Osteoblast (primary cell): Measurements from ENCODE around the gene CCND1. TPM values are rescaled to one million over a fixed set of nuclear protein-coding genes. Genes with fewer than 3 reads are reported as not detected.

Source experiments
- DNase-seq: peaks from one replicate; pipeline ENCODE4 v3.0.0; 2011; ENCODE audit warnings: low spot score, mixed read lengths; ENCODE audit not compliant: insufficient read length; ENCODE audit errors: missing footprints
- H2AFZ ChIP-seq: 2 replicates; pipeline ENCODE4 v1.6.0; 2011; ENCODE audit warnings: mild to moderate bottlenecking, low read length
- H3K27ac ChIP-seq: 2 replicates; pipeline ENCODE4 v1.5.1; 2011; ENCODE audit warnings: mild to moderate bottlenecking, low read depth, low read length, moderate library complexity
- H3K27me3 ChIP-seq: 2 replicates; pipeline ENCODE4 v1.6.0; 2012; ENCODE audit warnings: mild to moderate bottlenecking, control low read depth, inconsistent platforms, low read length, moderate library complexity; ENCODE audit not compliant: insufficient read depth
- H3K36me3 ChIP-seq: 2 replicates; pipeline ENCODE4 v1.5.1; 2011; ENCODE audit warnings: mild to moderate bottlenecking, low read length, control low read depth, moderate library complexity; ENCODE audit not compliant: insufficient read depth
- H3K4me1 ChIP-seq: 2 replicates; pipeline ENCODE4 v1.5.1; 2011; ENCODE audit warnings: mild to moderate bottlenecking, low read length, control low read depth, moderate library complexity; ENCODE audit not compliant: insufficient read depth
- H3K4me2 ChIP-seq: 2 replicates; pipeline ENCODE4 v1.6.0; 2011; ENCODE audit warnings: mild to moderate bottlenecking, low read length; ENCODE audit not compliant: insufficient read depth
- H3K4me3 ChIP-seq: fragments of 200-600 bp; sonication (generic); 3 replicates; pipeline ENCODE4 v1.5.1; 2012; ENCODE audit warnings: mild to moderate bottlenecking, low read length, inconsistent platforms; ENCODE audit not compliant: insufficient read depth
- H3K79me2 ChIP-seq: 2 replicates; pipeline ENCODE4 v1.6.0; 2012; ENCODE audit warnings: mild to moderate bottlenecking, low read length, control low read depth, inconsistent platforms; ENCODE audit not compliant: insufficient read depth
- H3K9me3 ChIP-seq: 2 replicates; pipeline ENCODE4 v1.5.1; 2011; ENCODE audit warnings: low read depth, low read length, control low read depth
- H4K20me1 ChIP-seq: 2 replicates; pipeline ENCODE4 v1.6.0; 2012; ENCODE audit warnings: mild to moderate bottlenecking, low read length, control low read depth; ENCODE audit not compliant: insufficient read depth
- total RNA-seq: library from RNA; depleted of rRNA; stranded (reverse); fragments of >200 nt; gene quantifications from 2 replicates; pipeline ENCODE4 v1.2.3, GENCODE V29; 2012
- TF ChIP-seq, protein P1 (sequence below): IDR thresholded peaks from 2 replicates; pipeline ENCODE4 v1.5.1; 2011; ENCODE audit warnings: mild to moderate bottlenecking, low read depth, low read length, moderate library complexity; ENCODE audit errors: extremely low read depth

CCND1 gene
- total RNA-seq, 1 donor: 187 TPM

DNA sequence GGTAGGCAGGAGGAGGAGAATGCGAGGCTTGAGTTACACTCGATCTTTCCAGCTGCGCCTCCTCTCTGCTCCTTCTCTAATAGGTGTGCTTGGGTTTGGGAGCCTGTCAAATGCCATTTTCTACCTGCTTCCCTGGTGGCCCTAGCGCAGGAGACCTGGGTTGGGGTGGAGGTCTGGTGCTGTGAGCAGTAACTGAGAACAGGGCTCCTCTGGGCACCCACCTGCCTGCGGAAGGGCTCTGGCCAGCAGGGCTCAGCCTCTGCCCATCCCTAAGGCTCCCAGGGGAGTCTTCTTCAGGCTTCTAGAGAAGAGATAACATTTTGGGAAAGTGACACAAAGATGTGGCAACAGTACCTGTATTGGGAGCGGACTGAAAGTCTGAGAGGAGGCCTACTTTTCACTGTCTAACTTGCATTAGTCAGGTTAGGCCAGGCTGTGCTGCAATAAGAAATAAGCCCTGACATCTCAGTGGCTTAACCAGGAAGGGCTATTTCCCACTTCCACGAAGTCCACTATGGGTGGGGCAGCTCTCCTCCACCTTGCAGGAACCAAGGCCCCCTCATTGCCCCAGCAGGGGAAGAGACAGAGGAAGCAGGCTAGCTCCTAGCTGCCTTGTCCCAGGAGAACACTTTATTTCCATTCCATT, 41.8 kb downstream of the CCND1 start:
- Histone ChIP-seq H3K4me3 (no peak overlapping the region), H4K20me1 (no peaks in the 10 kb centered on the region), H3K4me2 (no peak overlapping the region), H2AFZ (no peak overlapping the region), H3K36me3 (no peaks in the 10 kb centered on the region), H3K27me3 (peaks cover 6% of the 10 kb centered on the region), H3K27ac (no peak overlapping the region), H3K9me3 (no peaks in the 10 kb centered on the region), H3K79me2 (no peaks in the 10 kb centered on the region), H3K4me1 (no peaks in the 10 kb centered on the region)
- no peak for DNase-seq
- TF ChIP-seq, protein P1, sequence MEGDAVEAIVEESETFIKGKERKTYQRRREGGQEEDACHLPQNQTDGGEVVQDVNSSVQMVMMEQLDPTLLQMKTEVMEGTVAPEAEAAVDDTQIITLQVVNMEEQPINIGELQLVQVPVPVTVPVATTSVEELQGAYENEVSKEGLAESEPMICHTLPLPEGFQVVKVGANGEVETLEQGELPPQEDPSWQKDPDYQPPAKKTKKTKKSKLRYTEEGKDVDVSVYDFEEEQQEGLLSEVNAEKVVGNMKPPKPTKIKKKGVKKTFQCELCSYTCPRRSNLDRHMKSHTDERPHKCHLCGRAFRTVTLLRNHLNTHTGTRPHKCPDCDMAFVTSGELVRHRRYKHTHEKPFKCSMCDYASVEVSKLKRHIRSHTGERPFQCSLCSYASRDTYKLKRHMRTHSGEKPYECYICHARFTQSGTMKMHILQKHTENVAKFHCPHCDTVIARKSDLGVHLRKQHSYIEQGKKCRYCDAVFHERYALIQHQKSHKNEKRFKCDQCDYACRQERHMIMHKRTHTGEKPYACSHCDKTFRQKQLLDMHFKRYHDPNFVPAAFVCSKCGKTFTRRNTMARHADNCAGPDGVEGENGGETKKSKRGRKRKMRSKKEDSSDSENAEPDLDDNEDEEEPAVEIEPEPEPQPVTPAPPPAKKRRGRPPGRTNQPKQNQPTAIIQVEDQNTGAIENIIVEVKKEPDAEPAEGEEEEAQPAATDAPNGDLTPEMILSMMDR: no peak

DNA sequence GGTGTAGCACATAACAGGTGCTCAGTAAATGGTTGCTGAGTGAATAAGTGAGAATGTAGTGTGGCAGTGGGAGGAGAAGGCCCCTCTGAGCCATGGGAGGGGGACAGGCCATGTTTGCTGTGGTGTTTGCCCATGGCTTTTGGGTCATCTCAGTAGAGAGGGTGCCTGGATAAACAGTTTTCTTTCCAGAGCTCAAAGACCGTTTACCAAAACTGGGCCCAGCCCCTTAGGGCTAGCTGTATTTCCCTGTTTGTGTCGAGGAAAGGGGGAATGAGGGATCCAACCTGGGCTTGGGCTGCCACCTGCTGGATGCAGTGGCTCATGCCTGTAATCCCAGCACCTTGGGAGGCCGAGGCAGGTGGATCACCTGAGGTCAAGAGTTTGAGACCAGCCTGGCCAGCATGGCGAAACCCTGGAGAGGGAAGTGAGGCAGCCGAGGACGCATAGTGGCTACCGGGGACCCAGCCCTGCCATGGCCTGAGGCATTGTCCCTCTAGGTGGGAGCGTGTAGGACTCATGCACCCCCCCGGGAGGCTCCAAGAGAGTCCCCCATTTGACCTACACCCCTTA, 42.9 kb downstream of the CCND1 start:
- H2AFZ ChIP-seq: no peak overlapping the region
- peak; percentile 54 for DNase-seq
- TF ChIP-seq, protein P1: peak; percentile 41

DNA sequence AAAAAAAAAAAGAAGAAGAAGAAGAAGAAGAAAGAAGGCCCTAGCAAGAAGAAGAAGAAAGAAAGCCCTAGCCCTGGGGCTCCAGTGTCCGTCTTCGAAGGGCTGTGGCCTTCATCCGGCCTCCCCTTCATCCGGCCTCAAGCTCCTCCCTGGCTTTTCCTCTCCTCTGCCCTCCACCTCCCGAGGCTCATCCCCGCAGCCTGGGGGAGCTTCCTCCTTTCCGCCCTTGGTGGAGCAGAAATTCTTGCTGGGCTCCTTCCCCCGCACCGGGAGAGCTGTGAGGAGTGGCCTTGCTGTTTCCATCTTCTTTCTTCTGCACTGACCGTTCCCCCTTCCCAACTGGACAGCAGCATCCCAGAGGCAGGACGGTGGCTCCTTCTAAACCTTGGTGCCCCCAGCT, 43.7 kb downstream of the CCND1 start:
- H3K4me2 ChIP-seq: no peak overlapping the region

More for the DNA sequence above, 42.9 kb downstream of the CCND1 start:
- no peaks in the 10 kb centered on the region for H3K4me1 ChIP-seq
- no peaks in the 10 kb centered on the region for H4K20me1 ChIP-seq
- no peak overlapping the region for H3K4me3 ChIP-seq
- no peaks in the 10 kb centered on the region for H3K36me3 ChIP-seq
- no peak overlapping the region for H3K4me2 ChIP-seq
- H3K27ac ChIP-seq: no peak overlapping the region
- peaks cover 3% of the 10 kb centered on the region for H3K27me3 ChIP-seq
- H3K9me3 ChIP-seq: no peaks in the 10 kb centered on the region
- H3K79me2 ChIP-seq: no peaks in the 10 kb centered on the region

DNA sequence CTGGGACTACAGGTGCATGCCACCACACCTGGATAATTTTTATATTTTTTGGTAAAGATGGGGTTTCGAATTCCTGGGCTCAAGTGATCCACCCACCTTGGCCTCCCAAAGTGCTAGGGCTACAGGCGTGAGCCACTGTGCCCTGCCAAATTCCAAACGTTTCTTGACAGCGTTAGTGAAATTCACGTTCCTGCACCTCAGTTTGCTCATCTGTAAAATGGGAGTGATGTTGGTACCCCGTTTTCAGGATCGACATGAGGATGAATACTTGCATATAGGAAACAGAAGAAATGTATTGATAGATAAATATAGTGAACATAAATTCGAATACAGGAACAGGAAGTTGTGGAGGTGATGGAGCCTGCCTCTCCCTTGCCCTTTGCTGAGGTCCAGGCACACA, 44.4 kb downstream of the CCND1 start:
- H3K27ac ChIP-seq: no peak overlapping the region
- no peaks in the 10 kb centered on the region for H4K20me1 ChIP-seq
- no peak for DNase-seq
- H3K4me2 ChIP-seq: no peak overlapping the region
- no peaks in the 10 kb centered on the region for H3K4me1 ChIP-seq
- H3K4me3 ChIP-seq: no peak overlapping the region
- no peaks in the 10 kb centered on the region for H3K79me2 ChIP-seq
- TF ChIP-seq, protein P1: no peak
- H3K27me3 ChIP-seq: peaks cover 3% of the 10 kb centered on the region
- no peaks in the 10 kb centered on the region for H3K9me3 ChIP-seq
- no peaks in the 10 kb centered on the region for H3K36me3 ChIP-seq
- H2AFZ ChIP-seq: no peak overlapping the region

More for the DNA sequence above, 43.7 kb downstream of the CCND1 start:
- DNase-seq: no peak
- Histone ChIP-seq H3K79me2 (no peaks in the 10 kb centered on the region), H3K27ac (no peak overlapping the region), H3K4me1 (no peaks in the 10 kb centered on the region), H3K27me3 (peaks cover 3% of the 10 kb centered on the region), H3K9me3 (no peaks in the 10 kb centered on the region), H3K36me3 (no peaks in the 10 kb centered on the region), H4K20me1 (no peaks in the 10 kb centered on the region), H3K4me3 (no peak overlapping the region), H2AFZ (no peak overlapping the region)
- TF ChIP-seq, protein P1: no peak
